A673 (cell line): ENCODE measurements around the gene FAM180B. TPM values are rescaled to one million over a fixed set of nuclear protein-coding genes. Genes with fewer than 3 reads are reported as not detected.
A peak's percentile ranks its signal among the peaks of the same experiment; 100 is the strongest.
"Not testable (repeated sequence)": the region's sequence is repeated elsewhere in the genome, so short reads cannot be mapped to it uniquely, and the experiment has no call there.

ENCODE experiments used
- BruUV-seq: library from RNA; stranded (reverse); fragments of 400-500 nt; replicated peaks from 2 replicates; lab custom pipeline; 2021; lab: Mats Ljungman, UMichigan
- CTCF ChIA-PET: fragments of 300-600 bp; sonication (Branson Sonifier 250); formaldehyde crosslinking; loops from one replicate; lab custom pipeline; 2022; ENCODE audit warnings: antibody characterized with exemption; lab: Charles Lee
- POLR2A ChIA-PET: fragments of 300-600 bp; sonication (Branson Sonifier 250); formaldehyde crosslinking; loops from one replicate; lab custom pipeline; 2022; ENCODE audit warnings: antibody characterized with exemption; ENCODE audit not compliant: low non-redundant PET; lab: Charles Lee
- DNase-seq: peaks from one replicate; pipeline ENCODE4 v3.0.0-alpha.2; 2015; ENCODE audit warnings: low spot score
- H3K27ac ChIP-seq: fragments of 200-600 bp; sonication (generic); 2 replicates; pipeline ENCODE4 v1.5.1; 2016; ENCODE audit warnings: mixed run types, low read depth, mild to moderate bottlenecking, mixed read lengths, antibody characterized with exemption, low read length; ENCODE audit not compliant: poor library complexity, severe bottlenecking
- H3K27me3 ChIP-seq: fragments of 200-600 bp; sonication (generic); replicated peaks from 2 replicates; pipeline ENCODE4 v1.6.1; 2017; ENCODE audit warnings: mixed run types, low read depth, mild to moderate bottlenecking, mixed read lengths, antibody characterized with exemption, low read length; ENCODE audit not compliant: insufficient read depth, poor library complexity
- H3K36me3 ChIP-seq: fragments of 200-600 bp; sonication (generic); 2 replicates; pipeline ENCODE4 v1.6.1; 2016; ENCODE audit warnings: mixed run types, mild to moderate bottlenecking, mixed read lengths, antibody characterized with exemption, low read length; ENCODE audit not compliant: insufficient read depth, poor library complexity, severe bottlenecking
- H3K4me1 ChIP-seq: fragments of 200-600 bp; sonication (generic); 2 replicates; pipeline ENCODE4 v1.6.1; 2017; ENCODE audit warnings: mixed run types, mild to moderate bottlenecking, mixed read lengths, antibody characterized with exemption, low read length; ENCODE audit not compliant: insufficient read depth, poor library complexity, severe bottlenecking
- H3K4me3 ChIP-seq: fragments of 200-600 bp; sonication (generic); 2 replicates; pipeline ENCODE4 v1.5.1; 2016; ENCODE audit warnings: low read depth, mixed run types, mild to moderate bottlenecking, mixed read lengths, low read length; ENCODE audit not compliant: poor library complexity, severe bottlenecking
- H3K9me3 ChIP-seq: fragments of 200-600 bp; sonication (generic); 2 replicates; pipeline ENCODE4 v1.6.1; 2016; ENCODE audit warnings: mixed run types, low read depth, mild to moderate bottlenecking, mixed read lengths, antibody characterized with exemption, low read length; ENCODE audit not compliant: poor library complexity, severe bottlenecking
- CTCF ChIP-seq: fragments of 300-800, 200-600 bp; sonication (generic); conservative IDR thresholded peaks from 2 replicates; pipeline ENCODE4 v1.5.1; 2017; ENCODE audit warnings: low read depth, mild to moderate bottlenecking, antibody characterized with exemption, low read length, moderate library complexity, mixed read lengths
- EZH2 ChIP-seq: fragments of 200-600 bp; sonication (generic); IDR thresholded peaks from 2 replicates; pipeline ENCODE4 v1.6.1; 2017; ENCODE audit warnings: borderline replicate concordance, low read depth, mild to moderate bottlenecking, mixed read lengths, antibody characterized with exemption, low read length; ENCODE audit not compliant: poor library complexity, severe bottlenecking
- intact Hi-C: fragments of 100-400 bp; cut with micrococcal nuclease; formaldehyde crosslinking; loops from one replicate; pipeline ENCODE4 v1.10.0; 2022; ENCODE audit not compliant: unreplicated experiment
- total RNA-seq: library from RNA; stranded (reverse); gene quantifications from 2 replicates; pipeline ENCODE4 v1.2.3, GENCODE V29; 2021

The FAM180B gene
- total RNA-seq, 1 experiment from 2014 or later: 0.62 TPM

GRCh38 chr11:47545298-47545697 is 41.2 kb upstream of the FAM180B start:
- BruUV-seq: no TSS peak
- ChIA-PET POLR2A (interaction anchor here (0.6 kb wide), 1 partner anchor 14 kb away, joined by 4 read pairs; no protein-coding TSS in a partner anchor), CTCF (no interaction called here)
- no peak for DNase-seq
- intact Hi-C loops: no loop called here
- peaks cover 22% of the 10 kb centered on the region for H3K4me1 ChIP-seq
- no peak for TF ChIP-seq CTCF
- TF ChIP-seq EZH2: no peak
- H3K36me3 ChIP-seq: peaks cover 11% of the 10 kb centered on the region
- H3K27me3 ChIP-seq: no peaks in the 10 kb centered on the region
- no peak overlapping the region for H3K27ac ChIP-seq
- H3K9me3 ChIP-seq: no peaks in the 10 kb centered on the region
- H3K4me3 ChIP-seq: no peak overlapping the region

- H3K27ac ChIP-seq, H3K9me3 ChIP-seq, POLR2A ChIA-PET, DNase-seq, intact Hi-C loops, H3K27me3 ChIP-seq, H3K4me3 ChIP-seq, BruUV-seq: not testable (repeated sequence)
- Histone ChIP-seq H3K4me1 (peaks cover 21% of the 10 kb centered on the region), H3K36me3 (peaks cover 21% of the 10 kb centered on the region)
- CTCF ChIA-PET: interaction anchor here (0.7 kb wide), 1 partner anchor 13 kb away, joined by 10 read pairs; no protein-coding TSS in a partner anchor
These were observed 40.2 kb upstream of the FAM180B start for GRCh38 chr11:47546274-47546673.

GRCh38 chr11:47550288-47551047 is 36.0 kb upstream of the FAM180B start:
- CTCF ChIA-PET: no interaction called here
- peaks cover 24% of the 10 kb centered on the region for H3K4me1 ChIP-seq
- POLR2A ChIA-PET: no interaction called here
- no peaks in the 10 kb centered on the region for H3K27me3 ChIP-seq
- H3K36me3 ChIP-seq: peaks cover 23% of the 10 kb centered on the region
- H3K27ac ChIP-seq: peak overlapping the region; percentile 91
- DNase-seq: no peak
- BruUV-seq: no TSS peak
- no peak for TF ChIP-seq EZH2
- no peak for TF ChIP-seq CTCF
- H3K4me3 ChIP-seq: no peak overlapping the region
- H3K9me3 ChIP-seq: no peaks in the 10 kb centered on the region
- intact Hi-C loops: loop anchor here (1.0 kb wide), 1 partner anchor 33 kb away; no protein-coding TSS in a partner anchor
